Endothelial cell of umbilical vein (primary cell): Measurements from ENCODE around the gene CTBP2. TPM values are rescaled to one million over a fixed set of nuclear protein-coding genes. Genes with fewer than 3 reads are reported as not detected.

Experiments
- BruUV-seq: library from RNA; stranded (reverse); fragments of 400-500 nt; replicated peaks from 2 replicates; lab custom pipeline; 2021; lab: Mats Ljungman, UMichigan
- CTCF ChIA-PET: fragments of 300-600, 350-600 bp; sonication (Branson Sonifier 250); formaldehyde crosslinking; loops from one replicate; lab custom pipeline; 2021; ENCODE audit warnings: antibody characterized with exemption, inconsistent platforms; lab: Charles Lee
- POLR2A ChIA-PET: fragments of 300-600, 350-600 bp; sonication (Branson Sonifier 250); formaldehyde crosslinking; loops from one replicate; lab custom pipeline; 2021; ENCODE audit warnings: antibody characterized with exemption, inconsistent platforms; lab: Charles Lee
- DNase-seq: peaks from one replicate; pipeline ENCODE4 v3.0.0-alpha.2; 2011; ENCODE audit warnings: low read depth, low spot score
- FAIRE-seq: peaks from 2 replicates; lab custom pipeline; 2011; peaks lifted over from hg19 to GRCh38; lab: Jason Lieb, UNC
- H2AFZ ChIP-seq: 2 replicates; pipeline ENCODE4 v1.6.0; 2012; ENCODE audit warnings: low read depth, low read length, control low read depth, inconsistent platforms
- H3K27ac ChIP-seq: 2 replicates; pipeline ENCODE4 v1.5.1; 2011; ENCODE audit warnings: low read depth, mild to moderate bottlenecking, control low read depth, low read length, moderate library complexity; ENCODE audit not compliant: insufficient read depth
- H3K27me3 ChIP-seq, 2 experiments: 2 replicates each; pipeline versions ENCODE4 v1.6.0 to v1.6.1; 2011; ENCODE audit warnings: low read length in 2 of 2, mixed read lengths in 1 of 2; ENCODE audit not compliant: control insufficient read depth in 2 of 2, insufficient read depth in 2 of 2
- H3K36me3 ChIP-seq, 2 experiments: 2 replicates in 1 of 2; 3 replicates in 1 of 2; pipeline ENCODE4 v1.5.1; 2011; ENCODE audit warnings: low read length in 2 of 2, mild to moderate bottlenecking in 1 of 2, moderate library complexity in 1 of 2; ENCODE audit not compliant: control insufficient read depth in 2 of 2, insufficient read depth in 2 of 2; ENCODE audit errors: extremely low read depth in 1 of 2
- H3K4me1 ChIP-seq: 3 replicates; pipeline ENCODE4 v1.5.1; 2011; ENCODE audit warnings: mild to moderate bottlenecking, low read length; ENCODE audit not compliant: control insufficient read depth, insufficient read depth; ENCODE audit errors: extremely low read depth
- H3K4me2 ChIP-seq: 2 replicates; pipeline ENCODE4 v1.6.1; 2011; ENCODE audit warnings: low read length, control low read depth, mixed read lengths; ENCODE audit not compliant: insufficient read depth
- H3K4me3 ChIP-seq, 3 experiments: fragments of 200-600 bp in 1 of 3; sonication (generic), shearing (Covaris generic) in 1 of 3; replicated peaks in 1 of 3; 2 replicates each; pipeline ENCODE4 v1.5.1; 2011 to 2016; ENCODE audit warnings: control low read depth in 3 of 3, low read length in 3 of 3, mild to moderate bottlenecking in 2 of 3, inconsistent platforms in 1 of 3, low read depth in 1 of 3, moderate library complexity in 1 of 3; ENCODE audit not compliant: insufficient read depth in 1 of 3
- H3K79me2 ChIP-seq: 2 replicates; pipeline ENCODE4 v1.6.0; 2012; ENCODE audit warnings: low read length, inconsistent platforms; ENCODE audit not compliant: control insufficient read depth, insufficient read depth
- H3K9ac ChIP-seq: replicated peaks from 2 replicates; pipeline ENCODE3; 2011; ENCODE audit warnings: low read length, control low read depth; ENCODE audit not compliant: insufficient read depth; ENCODE audit errors: extremely low read depth
- H3K9me1 ChIP-seq: replicated peaks from 3 replicates; pipeline ENCODE4 v1.6.0; 2011; ENCODE audit warnings: mild to moderate bottlenecking, low read length; ENCODE audit not compliant: control insufficient read depth, insufficient read depth; ENCODE audit errors: extremely low read depth
- H3K9me3 ChIP-seq: replicated peaks from 2 replicates; pipeline ENCODE4 v1.5.1; 2012; ENCODE audit warnings: low read length, inconsistent platforms; ENCODE audit not compliant: control insufficient read depth, insufficient read depth
- H4K20me1 ChIP-seq: replicated peaks from 2 replicates; pipeline ENCODE3; 2011; ENCODE audit warnings: mild to moderate bottlenecking, low read length; ENCODE audit not compliant: control insufficient read depth, insufficient read depth; ENCODE audit errors: extremely low read depth
- CTCF ChIP-seq, 2 donors: IDR thresholded peaks; 1 replicate in 1 of 2; 2 replicates in 1 of 2; pipeline ENCODE4 v1.5.1; 2011; ENCODE audit warnings: low read length in 2 of 2, mild to moderate bottlenecking in 2 of 2, moderate library complexity in 2 of 2, control low read depth in 1 of 2, inconsistent platforms in 1 of 2, low read depth in 1 of 2; ENCODE audit not compliant: insufficient read depth in 1 of 2; ENCODE audit errors: extremely low read depth in 1 of 2
- EZH2 ChIP-seq: IDR thresholded peaks from 2 replicates; pipeline ENCODE4 v1.6.1; 2012; ENCODE audit warnings: borderline replicate concordance, low read depth, mild to moderate bottlenecking, moderate library complexity, low read length, inconsistent platforms; ENCODE audit not compliant: severe bottlenecking
- FOS ChIP-seq: IDR thresholded peaks from 2 replicates; pipeline ENCODE4 v1.6.1; 2011; ENCODE audit warnings: mild to moderate bottlenecking, low read length, moderate library complexity, borderline replicate concordance; ENCODE audit not compliant: insufficient read depth
- GATA2 ChIP-seq: IDR thresholded peaks from 2 replicates; pipeline ENCODE4 v1.7.0; 2011; ENCODE audit warnings: low read depth, mild to moderate bottlenecking, moderate library complexity, mixed read lengths, low read length; ENCODE audit not compliant: insufficient read length, insufficient read depth
- JUN ChIP-seq: IDR thresholded peaks from 2 replicates; pipeline ENCODE4 v1.6.1; 2011; ENCODE audit warnings: borderline replicate concordance, low read depth; ENCODE audit not compliant: insufficient read length, insufficient read depth
- MAX ChIP-seq: IDR thresholded peaks from 2 replicates; pipeline ENCODE4 v1.6.1; 2011; ENCODE audit not compliant: insufficient read depth, insufficient read length
- MYC ChIP-seq: IDR thresholded peaks from one replicate; pipeline ENCODE4 v1.6.1; 2011; ENCODE audit warnings: mild to moderate bottlenecking, low read depth, low read length
- POLR2A ChIP-seq: IDR thresholded peaks from 2 replicates; pipeline ENCODE4 v1.6.1; 2012; ENCODE audit warnings: low read depth, mild to moderate bottlenecking, control low read depth, low read length
- POLR2AphosphoS5 ChIP-seq: IDR thresholded peaks from 2 replicates; pipeline ENCODE4 v1.6.1; 2012; ENCODE audit warnings: low read depth, mild to moderate bottlenecking, control low read depth, low read length, moderate library complexity; ENCODE audit not compliant: insufficient read depth
- dilution Hi-C: fragments of 300-500 bp; cut with MboI; formaldehyde crosslinking; loops from one replicate; pipeline ENCODE4 v1.15.0; 2019; ENCODE audit warnings: low sequenced_read_pairs; ENCODE audit not compliant: extremely low pct_ligation_motif_present
- intact Hi-C: fragments of 100-400 bp; cut with micrococcal nuclease; formaldehyde crosslinking; loops from one replicate; pipeline ENCODE4 v1.10.0; 2022
- polyA plus RNA-seq, 4 experiments: library from polyadenylated mRNA; depleted of rRNA in 3 of 4; stranded (reverse) in 3 of 4; unstranded in 1 of 4; fragments of >200 nt; gene quantifications; 2 replicates each; pipeline versions ENCODE4 v1.2.1 to v1.2.3, GENCODE V29; 2011 to 2012; ENCODE audit warnings: missing spikeins in 1 of 4
- total RNA-seq: library from RNA; stranded (reverse); gene quantifications from 2 replicates; pipeline ENCODE4 v1.2.3, GENCODE V29; 2021

The CTBP2 gene
- total and polyA plus RNA-seq, 2 donors (not counting 3 experiments of a cell fraction or from before 2014, with no cell fraction given) = 118 to 128 TPM

- POLR2A ChIA-PET = no interaction called here
- peak overlapping the region; percentile 13 for H3K9ac ChIP-seq
- intact Hi-C loops (loop anchor here (1.0 kb wide), 1 partner anchor 10 kb away; no protein-coding TSS in a partner anchor), dilution Hi-C loops (no loop called here)
- FAIRE-seq (peak; percentile 63), DNase-seq (peak; percentile 55)
- no peaks in the 10 kb centered on the region for H3K27me3 ChIP-seq
- H3K4me3 ChIP-seq = peak overlapping the region in 1 of 3 experiments; percentile 5
- peak overlapping the region; percentile 42 for H3K4me2 ChIP-seq
- CTCF ChIA-PET = interaction anchor here (0.6 to 3.3 kb wide), 8 partner anchors 8 to 1146 kb away, joined by 3 to 28 read pairs (median 3); no protein-coding TSS in a partner anchor
- no TSS peak for BruUV-seq
- peaks cover 89% of the 10 kb centered on the region for H3K79me2 ChIP-seq
- H3K27ac ChIP-seq = peak overlapping the region; percentile 13
- TF ChIP-seq MYC (no peak), MAX (no peak), FOS (peak; percentile 53), GATA2 (no peak)
- peaks cover 0 to 19% of the 10 kb centered on the region in 2 experiments for H3K36me3 ChIP-seq
- H3K9me1 ChIP-seq = no peaks in the 10 kb centered on the region
- H3K4me1 ChIP-seq = peaks cover 12% of the 10 kb centered on the region
- no peaks in the 10 kb centered on the region for H3K9me3 ChIP-seq
- H2AFZ ChIP-seq = no peak overlapping the region
- no peaks in the 10 kb centered on the region for H4K20me1 ChIP-seq
Observed at GRCh38 chr10:125035136-125035535, 125.2 kb downstream of the CTBP2 start.

GRCh38 chr10:125034675-125035074 lies 125.7 kb downstream of the CTBP2 start:
- H3K4me3 ChIP-seq = no peak overlapping the region
- BruUV-seq = no TSS peak
- POLR2A ChIA-PET = no interaction called here
- peaks cover 0 to 19% of the 10 kb centered on the region in 2 experiments for H3K36me3 ChIP-seq
- TF ChIP-seq MAX = no peak
- no peak for TF ChIP-seq MYC
- TF ChIP-seq FOS = no peak
- TF ChIP-seq POLR2A = no peak
- TF ChIP-seq EZH2 = no peak
- no peak for TF ChIP-seq GATA2
- no peak for TF ChIP-seq CTCF (IDR thresholded peaks at IDR 0.05; ENCODE audit: extremely low read depth in 1 of 2, insufficient read depth in 1 of 2, low read depth in 1 of 2, low read length in 2 of 2)
- no peak for TF ChIP-seq JUN
- no peak for TF ChIP-seq POLR2AphosphoS5
- H3K27me3 ChIP-seq = no peaks in the 10 kb centered on the region
- FAIRE-seq = no peak
- H3K27ac ChIP-seq = peak overlapping the region; percentile 13
- no peak overlapping the region for H3K9ac ChIP-seq
- peak; percentile 15 for DNase-seq
- H3K9me3 ChIP-seq = no peaks in the 10 kb centered on the region
- H2AFZ ChIP-seq = no peak overlapping the region
- H3K4me2 ChIP-seq = no peak overlapping the region
- peaks cover 12% of the 10 kb centered on the region for H3K4me1 ChIP-seq
- no peaks in the 10 kb centered on the region for H3K9me1 ChIP-seq
- dilution Hi-C loops = no loop called here
- intact Hi-C loops = loop anchor here (1.0 kb wide), 1 partner anchor 11 kb away; no protein-coding TSS in a partner anchor
- peaks cover 89% of the 10 kb centered on the region for H3K79me2 ChIP-seq
- no peaks in the 10 kb centered on the region for H4K20me1 ChIP-seq
- CTCF ChIA-PET = interaction anchor here (0.6 to 3.3 kb wide), 6 partner anchors 7 to 1146 kb away, joined by 3 to 28 read pairs (median 3); no protein-coding TSS in a partner anchor
